Inflammatory macrophage treated with lipopolysaccharide for 4 hours (primary cell): ENCODE data around the gene MYO19.
"Not testable (repeated sequence)": the region's sequence is repeated elsewhere in the genome, so short reads cannot be mapped to it uniquely, and the experiment has no call there.

Experiments
- DNase-seq: peaks from one replicate; pipeline ENCODE4 v3.0.0-alpha.2; 2020

MYO19 gene

DNA sequence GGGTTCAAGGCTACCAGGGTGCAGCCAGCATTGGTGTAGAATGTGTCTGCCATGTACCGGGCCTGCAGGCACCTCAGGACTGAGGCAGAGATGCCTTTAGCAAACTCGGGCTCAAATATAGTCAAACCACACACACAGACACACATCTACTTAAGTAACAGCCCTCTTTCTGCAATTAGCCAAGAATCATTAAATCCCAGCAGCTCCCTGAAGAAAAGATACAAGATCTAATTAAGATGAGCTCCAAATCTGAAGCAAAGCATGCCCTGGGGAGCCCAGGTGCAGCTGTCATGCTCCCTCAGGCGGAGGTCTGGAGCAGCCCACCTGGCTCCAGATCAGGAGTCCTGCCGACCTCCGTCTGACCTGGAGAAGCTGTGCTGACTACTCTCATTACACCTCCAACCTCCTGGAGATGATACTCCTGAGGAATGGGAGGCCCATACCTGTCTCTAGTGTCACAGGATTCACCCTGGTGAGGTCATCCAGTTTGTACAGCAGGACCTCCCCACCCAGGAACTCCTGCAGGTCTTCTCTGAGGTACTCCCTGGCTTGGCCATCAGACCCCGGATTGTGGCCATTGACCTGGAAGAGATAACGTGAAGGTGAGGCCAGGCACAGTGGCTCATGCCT lies 6.9 kb downstream of the MYO19 start:
- no peak for DNase-seq

DNA sequence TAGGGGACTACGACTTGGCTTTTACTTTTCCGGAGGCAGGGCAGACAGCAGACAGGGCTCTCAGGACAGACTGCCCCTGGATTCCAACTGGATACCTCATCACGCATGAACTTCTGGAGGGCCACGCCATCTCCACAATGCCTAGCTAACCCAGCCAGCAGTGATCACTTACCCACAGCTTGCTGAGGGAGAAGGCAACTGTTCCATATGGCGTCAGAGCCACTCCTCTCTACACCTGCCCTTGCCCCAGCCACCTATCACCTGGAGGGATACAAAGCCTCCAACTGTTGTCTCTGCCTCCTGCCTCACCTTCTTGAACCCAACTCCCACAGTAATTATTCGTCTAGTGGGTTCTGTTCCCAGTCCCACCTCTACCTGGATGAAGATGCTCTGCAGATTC lies 8.8 kb downstream of the MYO19 start:
- DNase-seq: no peak

DNA sequence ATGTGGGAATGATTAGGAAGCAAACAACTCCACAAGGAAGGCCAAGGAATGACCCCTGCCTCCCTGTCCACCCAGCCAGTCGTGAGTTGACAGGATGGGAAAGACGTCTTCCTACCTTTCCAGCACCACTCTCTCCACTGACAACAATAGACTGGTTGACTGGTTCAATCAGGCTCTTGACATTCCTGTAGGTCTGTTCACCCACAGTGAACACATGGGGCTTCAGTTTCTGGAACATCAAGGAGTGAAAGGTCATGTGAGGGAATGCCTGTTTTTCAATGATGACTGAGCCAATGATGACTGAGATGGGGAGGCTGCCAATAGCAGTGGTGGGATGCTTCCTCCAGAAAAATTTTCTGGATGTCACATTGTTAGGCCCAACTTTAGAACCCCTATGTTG lies 9.6 kb downstream of the MYO19 start:
- DNase-seq: no peak

DNA sequence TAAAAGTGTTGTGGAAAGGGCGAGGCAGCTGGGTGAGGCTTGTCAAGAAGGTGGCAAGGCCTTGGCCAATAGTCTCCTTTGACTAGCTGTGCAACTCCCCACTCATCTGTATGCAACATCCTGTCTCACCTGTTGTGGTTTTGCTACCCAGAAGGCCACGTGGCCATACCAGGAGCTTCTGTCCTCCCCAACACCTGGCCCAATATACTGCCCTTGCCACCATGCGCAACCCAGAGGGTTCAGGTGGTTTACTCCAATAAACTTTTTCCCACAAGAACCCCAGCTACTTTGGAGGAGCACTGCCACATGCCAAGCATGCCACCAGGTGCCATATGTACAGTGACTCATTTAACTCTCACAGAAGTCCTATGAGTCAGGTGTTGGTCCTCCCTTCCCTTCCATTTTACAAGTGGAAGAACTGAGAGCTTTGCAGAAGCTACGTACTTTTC lies 10.2 kb downstream of the MYO19 start:
- DNase-seq: no peak

DNA sequence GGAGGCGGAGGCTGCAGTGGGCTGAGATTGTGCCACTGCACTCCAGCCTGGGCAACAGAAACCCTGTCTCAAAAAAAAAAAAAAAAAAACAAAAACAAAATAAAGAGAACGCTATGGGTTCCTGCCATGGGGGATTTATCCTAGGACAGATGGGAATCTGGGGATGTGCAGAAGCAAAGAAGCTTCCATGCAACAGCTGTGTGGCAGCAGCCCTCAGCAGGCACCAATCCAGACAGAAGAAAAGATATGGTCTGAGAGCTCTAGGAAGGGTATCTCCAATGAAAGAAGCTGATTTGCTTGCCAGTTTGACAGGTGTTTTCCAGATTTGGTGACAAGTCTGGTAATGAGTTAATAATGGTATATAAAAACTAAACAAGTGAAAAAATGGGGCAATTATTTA lies 11.6 kb downstream of the MYO19 start:
- DNase-seq: no peak

DNA sequence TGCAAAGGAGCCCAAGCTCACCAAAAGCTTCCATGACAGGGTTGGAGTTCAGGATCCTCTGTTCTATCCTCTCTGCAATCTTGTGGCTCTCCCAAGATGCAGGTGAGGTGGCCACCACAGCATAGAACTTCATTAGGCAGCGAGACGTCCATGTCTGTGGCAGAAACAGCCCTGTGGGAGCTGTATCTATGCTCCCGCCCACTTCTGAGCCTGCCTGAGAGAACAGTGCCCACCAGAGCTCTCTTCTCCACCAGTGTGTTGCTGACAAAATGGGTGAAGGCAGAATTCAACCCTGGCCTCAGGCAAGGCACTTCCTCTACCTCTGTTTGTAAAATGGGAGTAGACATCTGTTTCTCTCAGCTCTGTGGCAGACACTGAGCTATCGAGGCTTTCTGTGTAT lies 18.8 kb downstream of the MYO19 start:
- no peak for DNase-seq

DNA sequence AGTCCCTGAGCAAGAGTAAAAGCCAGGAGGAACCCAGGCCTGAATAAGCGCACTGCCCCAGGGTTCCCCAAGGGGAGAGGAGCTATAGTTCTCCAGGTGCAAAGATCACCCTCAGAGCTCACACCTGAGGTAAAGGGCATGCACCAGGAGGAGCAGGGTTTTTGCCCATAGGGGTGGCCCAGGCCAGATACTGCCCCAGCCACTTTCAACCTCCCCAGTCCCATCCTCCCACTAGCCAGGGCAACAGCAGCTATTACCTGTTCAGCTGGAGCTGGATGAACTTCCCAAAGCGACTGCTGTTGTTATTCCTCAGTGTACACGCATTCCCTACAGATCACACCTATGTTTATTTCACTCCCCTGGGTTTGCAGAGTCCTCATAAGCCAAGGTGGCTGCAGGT lies 19.8 kb downstream of the MYO19 start:
- DNase-seq: no peak

DNA sequence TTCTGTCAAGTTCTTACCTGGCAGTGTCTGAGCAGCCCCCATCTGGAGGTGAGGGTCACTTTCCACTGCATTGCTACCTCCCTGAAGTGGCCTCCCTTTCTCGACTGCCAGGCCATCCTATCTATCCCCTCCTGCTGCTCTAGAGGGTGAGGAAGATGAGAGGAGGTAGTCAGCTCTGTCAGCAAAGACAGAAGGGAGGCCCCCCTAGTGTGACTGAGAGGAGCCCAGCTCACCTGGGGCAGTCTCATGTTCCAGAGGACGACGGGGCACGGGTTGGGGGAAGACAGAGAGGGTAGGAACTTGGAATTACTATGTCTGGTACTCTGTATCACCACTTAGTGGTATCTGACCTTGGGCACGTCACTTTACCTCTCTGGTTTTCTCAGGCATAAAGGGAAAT lies 22.0 kb downstream of the MYO19 start:
- DNase-seq: no peak

DNA sequence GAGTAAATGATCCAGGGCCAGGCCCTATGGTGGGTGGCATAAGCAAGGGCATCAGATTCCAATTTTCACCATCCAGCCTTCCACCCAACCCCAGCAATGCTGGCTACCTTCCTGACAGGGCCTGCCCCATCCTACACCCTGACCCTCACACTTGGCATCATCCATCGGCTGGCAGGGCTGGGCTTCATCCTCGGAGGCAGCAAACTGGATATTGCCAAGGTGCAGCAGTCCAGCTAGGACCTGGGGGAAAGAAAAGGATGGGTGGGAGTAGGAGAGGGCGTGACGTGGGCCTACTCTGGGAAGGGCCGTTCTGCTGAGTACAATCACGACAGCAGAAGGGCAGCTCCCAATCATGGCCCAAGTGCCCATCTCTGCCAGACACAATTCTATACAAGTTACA lies 23.5 kb downstream of the MYO19 start:
- no peak for DNase-seq

DNA sequence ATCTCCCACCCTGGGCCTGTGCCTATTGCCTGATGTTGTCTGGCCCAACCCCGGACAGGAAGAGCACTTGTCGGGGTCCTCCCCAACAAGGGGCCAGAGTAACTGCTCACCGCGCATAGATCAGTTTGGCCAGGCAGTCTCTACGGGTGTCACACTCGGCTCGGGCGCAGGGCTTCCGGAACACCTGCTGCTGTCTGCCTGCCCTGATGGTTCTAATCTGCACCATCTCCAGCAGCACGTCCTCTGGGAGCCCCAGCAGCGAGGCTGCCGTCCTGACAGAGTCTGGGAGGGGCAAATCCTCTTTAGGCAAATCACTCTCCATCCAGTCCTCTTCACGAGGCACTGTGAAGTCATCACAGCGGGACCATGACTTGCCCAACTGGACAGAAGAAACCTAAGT lies 24.0 kb downstream of the MYO19 start:
- DNase-seq: no peak

DNA sequence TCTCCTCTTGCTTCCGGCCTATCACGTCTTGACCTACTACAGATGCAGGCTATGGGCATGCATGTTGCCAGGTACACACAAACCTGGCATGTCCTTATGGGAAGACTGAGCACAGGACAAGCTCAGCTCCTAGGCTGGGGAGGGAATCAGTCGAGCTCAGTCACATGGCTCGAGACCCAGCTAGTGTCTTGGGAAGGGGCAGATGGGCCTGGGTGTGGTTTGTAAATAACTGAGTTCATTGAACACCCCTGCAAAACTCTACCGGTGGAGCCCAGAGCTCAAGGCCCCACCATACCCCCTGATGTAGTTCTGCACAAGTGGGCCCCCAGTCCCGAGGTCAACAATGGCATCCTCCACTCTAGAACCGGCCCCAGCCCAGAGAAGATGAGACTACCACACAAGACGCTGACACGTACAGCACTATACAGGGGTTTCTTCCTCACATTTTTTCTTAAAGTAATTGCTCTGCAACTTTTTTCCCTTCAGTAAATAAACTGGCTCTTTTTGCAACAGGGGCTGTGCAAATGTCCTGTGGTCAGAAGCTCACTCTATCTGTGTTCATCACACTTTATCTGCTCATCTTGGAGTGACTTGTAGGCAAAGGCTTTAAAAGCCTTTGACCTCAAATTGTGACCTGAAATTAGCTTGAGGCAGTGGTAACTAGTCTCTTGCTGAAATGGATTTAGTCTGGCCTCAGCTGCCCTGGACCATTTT lies 25.2 kb downstream of the MYO19 start:
- DNase-seq: no peak

DNA sequence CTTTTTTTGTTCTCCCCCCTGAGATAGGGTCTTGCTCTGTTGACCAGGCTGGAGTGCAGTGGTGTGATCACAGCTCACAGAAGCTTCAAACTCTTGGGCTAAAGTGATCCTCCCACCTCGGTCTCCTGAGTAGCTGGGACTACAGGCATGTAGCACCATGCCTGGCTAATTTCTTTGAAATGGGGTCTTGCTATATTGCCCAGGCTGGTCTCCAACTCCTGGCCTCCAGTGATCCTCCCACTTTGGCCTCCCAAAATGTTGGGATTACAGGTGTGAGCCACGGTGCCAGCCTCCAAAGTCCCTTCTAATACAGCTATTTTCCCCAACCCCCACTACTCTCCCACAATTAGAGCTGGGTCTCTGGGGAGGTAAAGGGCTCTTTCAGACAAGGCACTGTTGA lies 26.2 kb downstream of the MYO19 start:
- DNase-seq: not testable (repeated sequence)

DNA sequence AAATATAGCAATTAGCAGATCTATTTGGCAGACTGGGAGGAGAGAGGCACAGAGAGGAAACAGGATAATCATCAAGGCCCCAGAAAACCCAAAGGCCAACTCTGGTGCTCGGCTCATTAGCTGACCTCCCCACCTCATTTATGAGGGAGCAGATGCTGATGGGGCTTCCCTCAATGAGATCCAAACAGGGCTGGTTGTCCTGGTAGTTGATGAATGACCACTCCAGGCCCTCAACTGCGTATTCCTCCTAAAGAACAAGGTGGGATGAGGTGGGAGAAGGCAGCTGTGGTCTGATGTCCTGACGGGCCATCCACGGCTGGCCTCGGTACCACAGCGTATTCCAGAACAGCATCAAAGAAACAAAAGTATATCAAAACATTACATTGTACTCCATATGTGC lies 27.4 kb downstream of the MYO19 start:
- no peak for DNase-seq

DNA sequence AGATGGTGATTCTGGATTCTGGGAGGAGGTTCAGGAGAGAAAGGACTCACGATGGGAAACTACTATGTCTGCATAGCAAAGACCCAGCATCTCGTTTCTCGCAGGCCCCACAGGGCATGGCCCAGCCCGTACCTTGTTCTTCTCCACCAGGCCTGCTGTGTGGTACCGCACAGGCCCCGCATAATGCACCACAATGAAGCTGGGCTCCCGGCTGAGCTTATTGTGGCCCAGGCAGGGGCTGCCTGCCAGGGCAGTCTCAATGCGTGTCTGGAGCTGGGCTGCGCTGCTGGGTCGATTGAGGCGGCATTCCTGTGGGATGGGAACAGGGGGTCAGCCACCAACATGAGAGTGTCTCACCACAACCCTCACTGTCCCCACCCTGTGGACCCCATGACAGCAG lies 27.8 kb downstream of the MYO19 start:
- DNase-seq: no peak

DNA sequence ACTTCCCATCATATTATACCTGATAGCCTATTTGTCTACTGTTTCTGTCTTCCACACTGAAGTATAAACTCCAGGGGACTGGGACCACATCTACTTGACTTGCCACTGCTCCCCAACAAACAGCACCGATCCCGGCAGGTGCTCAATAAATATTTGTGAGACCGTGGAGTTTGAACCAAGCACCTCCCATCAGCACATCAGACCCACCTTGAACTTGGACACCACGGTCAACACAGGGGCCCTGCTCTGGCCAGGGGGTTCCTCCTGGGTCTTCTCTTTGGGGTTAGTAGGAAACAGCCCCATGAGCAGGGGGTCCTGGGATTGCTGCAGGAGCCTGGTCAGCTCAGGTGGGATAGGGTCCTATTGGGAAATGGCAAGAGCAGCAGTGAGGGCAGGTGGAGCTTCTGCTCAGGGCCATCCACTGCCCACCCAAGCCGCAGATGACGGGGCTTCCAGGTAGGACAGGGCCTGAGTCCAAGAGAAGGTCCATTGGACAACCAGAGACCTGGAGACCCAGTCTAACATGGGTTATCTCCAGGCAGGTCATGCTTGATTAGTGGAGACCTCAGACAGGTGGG lies 28.3 kb downstream of the MYO19 start:
- no peak for DNase-seq

DNA sequence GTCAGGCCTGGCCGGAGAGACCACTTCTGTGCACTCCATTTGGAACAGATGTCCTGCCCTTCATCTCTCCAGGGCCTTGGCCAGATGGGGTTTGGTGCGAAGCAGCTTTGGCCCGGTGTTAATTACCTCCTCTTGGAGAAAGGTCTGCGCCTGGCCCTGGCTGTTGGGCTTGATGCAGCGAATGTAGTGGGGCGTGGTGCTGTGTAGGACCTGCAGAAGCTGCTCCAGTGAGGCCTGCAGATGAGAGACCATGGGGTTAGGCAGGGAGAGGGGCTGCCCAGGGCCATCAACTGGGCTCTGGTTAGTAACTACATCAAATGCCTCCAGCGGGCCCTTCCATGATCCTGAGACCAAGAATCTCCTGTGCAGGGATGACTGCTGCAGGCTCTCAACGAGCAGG lies 29.5 kb downstream of the MYO19 start:
- DNase-seq: no peak

DNA sequence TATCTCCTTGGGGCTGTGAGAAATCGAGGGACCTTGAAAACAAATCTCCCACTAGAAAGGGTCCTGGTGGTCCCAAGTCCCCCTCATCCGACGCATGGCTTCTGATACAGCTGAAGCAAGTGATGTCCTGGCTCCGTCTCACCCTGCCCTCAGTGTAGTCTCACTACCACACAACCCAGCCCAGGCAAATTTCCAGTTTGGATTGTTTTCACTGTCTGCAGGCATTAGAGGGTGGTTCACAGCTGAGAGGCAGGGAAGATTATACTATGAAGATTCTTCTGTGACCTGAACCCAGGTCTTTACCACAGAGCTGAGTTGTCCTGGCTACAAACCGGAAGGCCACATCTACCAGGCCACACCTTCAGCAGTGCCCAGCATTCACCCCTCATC lies 30.5 kb downstream of the MYO19 start:
- no peak for DNase-seq

DNA sequence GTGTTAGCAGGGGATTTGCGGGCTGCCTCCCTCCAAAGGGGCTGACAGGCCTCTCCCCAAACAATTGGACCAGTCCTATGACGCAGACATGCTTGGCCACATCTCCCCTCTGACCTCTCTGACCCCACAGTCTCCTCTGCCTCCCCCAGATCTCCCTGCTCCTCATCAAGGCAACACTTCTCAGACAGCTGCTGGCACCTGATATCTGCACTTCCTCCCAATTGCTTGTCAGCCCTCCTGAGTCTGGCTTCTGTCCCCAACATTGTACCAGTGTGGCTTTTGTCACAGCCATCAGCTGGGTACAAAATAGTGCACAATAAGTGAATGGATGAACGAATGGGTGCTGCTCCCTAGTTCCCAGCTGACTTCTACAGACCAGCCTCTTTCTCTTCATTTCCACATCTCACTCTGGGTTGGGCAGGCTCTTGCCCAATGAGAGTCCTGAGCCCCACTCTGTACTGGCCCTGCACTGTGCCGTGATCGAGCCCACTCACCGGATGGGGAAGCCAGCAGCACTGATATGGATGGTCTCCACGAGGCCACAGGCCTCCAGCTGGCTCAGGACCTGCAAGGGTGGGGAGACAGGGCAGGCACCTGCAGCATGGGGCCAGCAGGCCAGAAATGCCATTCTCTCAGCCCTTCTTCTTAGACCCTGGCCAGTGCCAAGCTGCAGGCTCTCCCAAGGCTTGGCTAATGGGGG lies 31.1 kb downstream of the MYO19 start:
- DNase-seq: no peak

DNA sequence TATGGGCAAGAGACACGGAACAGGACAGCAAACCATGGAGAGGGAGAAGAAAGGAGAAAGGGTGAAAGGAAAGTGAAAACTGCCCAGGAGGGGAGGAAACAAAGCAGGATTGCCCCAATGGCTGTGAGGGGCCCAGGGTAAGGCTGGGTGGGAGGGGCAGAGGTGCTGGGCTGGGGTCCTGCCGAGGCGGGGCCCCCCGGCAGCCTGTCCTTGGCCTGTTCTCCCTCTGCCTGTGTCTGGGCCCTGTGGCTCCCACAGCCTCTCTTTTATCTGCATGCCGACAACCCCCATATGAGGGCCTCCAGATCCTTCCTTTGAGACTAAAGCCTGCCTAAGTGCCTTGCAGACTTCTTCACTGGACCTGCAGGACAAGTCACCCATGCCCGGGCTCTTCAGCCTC lies 32.7 kb downstream of the MYO19 start:
- DNase-seq: no peak

DNA sequence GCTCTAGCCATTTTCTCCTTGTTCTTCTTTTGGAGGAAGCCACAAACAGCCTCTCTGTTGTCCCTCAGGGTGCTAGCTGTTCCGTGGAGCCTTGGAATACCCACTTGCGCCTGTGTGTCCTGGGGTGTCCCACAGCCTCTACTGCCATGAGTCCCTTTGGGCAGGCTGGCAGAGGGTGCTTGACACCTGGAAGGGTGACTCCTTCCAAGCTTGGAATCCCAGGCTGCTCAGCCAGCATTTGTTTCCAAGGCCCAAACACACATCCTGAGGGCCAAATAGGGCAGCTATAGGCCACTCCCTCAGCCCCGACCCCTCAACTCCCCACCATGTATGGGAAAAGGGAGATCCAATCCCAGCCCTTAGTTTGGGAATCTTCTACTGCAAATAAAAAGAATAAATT lies 33.3 kb downstream of the MYO19 start:
- no peak for DNase-seq

DNA sequence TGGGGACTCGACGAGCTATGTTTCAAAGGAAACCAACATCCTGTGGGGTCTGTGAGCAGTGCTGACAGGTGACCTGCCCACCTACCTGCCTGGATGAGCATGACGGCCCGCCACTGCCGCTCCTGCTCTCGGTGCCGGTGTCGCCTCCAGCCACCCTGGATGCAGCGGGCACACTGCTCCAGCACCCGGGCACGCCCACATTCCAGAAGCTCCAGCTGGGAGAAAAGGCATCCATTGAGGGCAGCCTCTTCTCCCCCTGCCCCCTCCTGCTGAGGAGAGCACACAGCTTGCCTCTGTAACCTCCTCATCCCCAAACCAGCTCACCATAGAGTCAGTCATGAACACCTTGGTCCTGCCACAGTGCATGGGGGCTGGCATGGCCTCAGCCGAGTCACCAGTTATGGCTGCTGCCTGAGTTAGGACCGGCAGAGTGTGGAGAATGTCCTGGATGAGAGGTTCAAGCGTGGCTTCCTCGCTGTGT lies 33.9 kb downstream of the MYO19 start:
- no peak for DNase-seq

DNA sequence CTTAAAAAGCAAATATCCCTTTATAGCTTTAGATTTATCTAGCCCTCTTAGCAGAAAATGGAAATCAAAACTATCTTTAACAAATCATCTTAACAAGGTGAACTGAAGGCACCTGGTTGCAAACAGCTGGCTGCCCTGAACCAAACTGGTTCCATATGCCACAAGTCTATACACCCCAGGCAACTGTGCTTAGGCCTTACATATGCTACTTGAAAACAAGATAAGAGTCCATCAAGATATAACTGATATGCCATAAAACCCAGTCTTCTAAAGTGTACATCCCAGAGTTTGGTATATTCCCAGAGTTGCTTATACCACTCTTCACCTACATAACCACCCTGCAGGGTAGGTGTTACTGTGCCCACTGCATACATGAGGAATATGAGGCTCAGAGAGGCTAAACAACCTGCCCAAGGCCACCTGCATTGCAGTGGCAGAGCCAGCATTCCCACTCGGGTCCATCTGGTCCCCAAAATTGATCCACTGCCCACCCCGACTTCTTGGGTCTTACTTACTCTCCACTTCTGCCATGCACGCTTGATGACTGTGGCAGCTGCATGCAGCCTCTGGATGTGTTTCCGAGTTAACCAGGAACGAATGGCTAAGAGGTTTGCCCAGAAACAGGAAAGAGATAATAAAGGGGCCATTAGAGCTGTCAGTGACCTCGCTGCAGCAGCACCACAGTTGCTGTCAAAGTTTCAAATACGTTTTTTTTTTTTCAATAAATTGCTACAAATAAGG lies 35.9 kb downstream of the MYO19 start:
- DNase-seq: no peak

DNA sequence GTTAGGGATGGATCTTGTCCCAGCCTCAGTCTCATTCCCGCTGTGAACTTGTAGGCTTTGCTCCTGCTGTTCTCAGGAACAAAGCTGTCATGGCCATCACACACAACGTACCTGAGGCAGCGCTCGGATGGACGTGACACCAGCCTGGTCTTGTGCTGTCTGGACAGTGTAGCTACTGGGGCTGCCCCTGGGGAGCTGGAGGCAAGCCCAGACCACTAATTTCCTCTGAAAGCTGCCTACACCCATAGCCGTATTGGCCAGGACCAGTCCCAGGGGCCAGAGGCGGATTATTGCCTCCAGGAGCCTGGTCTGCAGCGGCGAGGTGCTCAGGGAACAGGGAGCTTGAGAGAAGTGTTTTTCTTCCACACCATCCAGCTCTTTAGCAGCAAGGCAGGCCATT lies 36.5 kb downstream of the MYO19 start:
- DNase-seq: no peak
